Lower leg skin (tissue), 4 donors: ENCODE data around the gene NCOR1. TPM values are rescaled to one million over a fixed set of nuclear protein-coding genes. Genes with fewer than 3 reads are reported as not detected.
A peak's percentile ranks its signal among the peaks of the same experiment; 100 is the strongest.
"Not testable (repeated sequence)": the region's sequence is repeated elsewhere in the genome, so short reads cannot be mapped to it uniquely, and the experiment has no call there.

Experiments used
- DNase-seq, 2 donors: peaks; one replicate each; pipeline ENCODE4 v3.0.0-alpha.2; 2019; ENCODE audit warnings: low spot score in 2 of 2
- H3K4me3 ChIP-seq: fragments of 200-600 bp; sonication (generic); 2 replicates; pipeline ENCODE4 v1.5.1; 2017; ENCODE audit warnings: mild to moderate bottlenecking, low read depth; ENCODE audit not compliant: poor library complexity, severe bottlenecking
- CTCF ChIP-seq, 3 donors: fragments of 450-650 bp; IDR thresholded peaks; one replicate each; pipeline ENCODE4 v1.5.1; 2016; ENCODE audit warnings: antibody characterized with exemption in 3 of 3, mild to moderate bottlenecking in 3 of 3, moderate library complexity in 2 of 3
- POLR2A ChIP-seq, 2 donors: fragments of 450-650 bp; IDR thresholded peaks; one replicate each; pipeline ENCODE4 v1.6.1; 2016 to 2017; ENCODE audit warnings: antibody characterized with exemption in 2 of 2, mild to moderate bottlenecking in 1 of 2, moderate library complexity in 1 of 2
- WGBS, 2 donors: methylation state at CpG; one replicate each; pipeline ENCODE4 v1.1.5; 2018; 5-methylcytosine and 5-hydroxymethylcytosine counted together
- intact Hi-C: fragments of 100-400 bp; cut with DNase I; formaldehyde crosslinking; loops from one replicate; pipeline ENCODE4 v1.15.0; 2023; ENCODE audit warnings: low total_unique reads
- total RNA-seq, 4 donors: library from RNA; depleted of rRNA; stranded (reverse); fragments of >200 nt; gene quantifications; one replicate each; pipeline ENCODE4 v1.1.0, GENCODE V29; 2016

Gene NCOR1
- total RNA-seq, 4 donors from 2014 or later = 84.2 to 161 (median 115) TPM

- DNase-seq = no peak
- no peak for TF ChIP-seq POLR2A (IDR thresholded peaks at IDR 0.05)
- TF ChIP-seq CTCF (IDR thresholded peaks at IDR 0.05) = no peak
- intact Hi-C loops = no loop called here
- WGBS, 2 donors = 92 to 94% methylated on average over 3 of the region's 3 CpGs
- no peak overlapping the region for H3K4me3 ChIP-seq
Observed at GRCh38 chr17:16222406-16222805, 7.1 kb upstream of the NCOR1 start.

DNA sequence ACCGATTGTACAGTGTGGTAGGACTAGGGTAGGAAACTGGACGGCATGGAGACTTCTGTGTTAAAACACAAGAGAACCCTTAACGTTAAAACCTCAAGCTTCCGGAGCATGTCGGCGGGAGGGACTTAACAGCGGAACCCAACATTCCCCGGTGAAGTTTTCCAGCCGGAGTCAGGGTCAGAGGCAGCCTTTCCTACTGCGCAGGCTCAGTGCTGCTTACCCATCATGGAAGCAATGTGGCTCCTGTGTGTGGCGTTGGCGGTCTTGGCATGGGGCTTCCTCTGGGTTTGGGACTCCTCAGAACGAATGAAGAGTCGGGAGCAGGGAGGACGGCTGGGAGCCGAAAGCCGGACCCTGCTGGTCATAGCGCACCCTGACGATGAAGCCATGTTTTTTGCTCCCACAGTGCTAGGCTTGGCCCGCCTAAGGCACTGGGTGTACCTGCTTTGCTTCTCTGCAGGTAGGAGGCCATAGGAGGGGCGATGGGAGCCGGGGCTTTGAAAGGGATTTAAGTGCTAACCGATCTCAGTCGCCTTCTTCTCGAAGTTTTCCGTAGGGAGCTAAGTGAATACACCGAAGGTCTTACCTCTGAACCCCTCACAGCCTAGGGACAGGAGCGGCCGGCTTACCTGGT lies 1.8 kb upstream of the NCOR1 start, which contains the start of gene PIGL:
Gene PIGL, plus strand, starts transcription at position 209 of the 634 bp plus-strand sequence. Its CDS starts 17 bp downstream, at position 226.
- peak; percentile 91 to 97 for DNase-seq
- 0 to 1% methylated on average over 29 of the region's 29 CpGs for WGBS, 2 donors
- peak within 1 kb of the TSS; percentile 98 for H3K4me3 ChIP-seq
- intact Hi-C loops = no loop called here
- TF ChIP-seq CTCF (IDR thresholded peaks at IDR 0.05) = no peak
- TF ChIP-seq POLR2A (IDR thresholded peaks at IDR 0.05) = peak in 1 of 2 donors; percentile 17

GRCh38 chr17:16216341-16217001 lies 1.1 kb upstream of the NCOR1 start:
- DNase-seq, H3K4me3 ChIP-seq, intact Hi-C loops: not testable (repeated sequence)
- 75 to 78% methylated on average over 38 of the region's 38 CpGs for WGBS, 2 donors

DNA sequence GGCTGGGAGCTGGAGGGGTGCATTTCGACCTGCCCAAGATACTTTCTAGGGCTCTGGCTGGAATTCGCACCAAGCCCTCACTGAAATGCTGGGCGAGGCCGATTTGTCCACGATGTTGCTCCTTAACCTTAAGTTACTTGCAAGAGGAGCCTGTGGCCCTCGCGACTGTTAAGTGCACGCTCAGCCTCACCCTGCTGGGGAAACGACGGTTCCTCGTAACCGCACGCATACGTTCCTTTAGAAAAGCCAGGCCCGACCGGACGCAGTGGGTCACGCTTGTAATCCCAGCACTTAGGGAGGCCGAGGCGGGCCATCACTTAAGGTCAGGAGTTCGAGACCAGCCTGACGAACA lies 607 bp upstream of the NCOR1 start:
- intact Hi-C loops = no loop called here
- peak overlapping the region; percentile 98 for H3K4me3 ChIP-seq
- TF ChIP-seq POLR2A (IDR thresholded peaks at IDR 0.05) (no peak), CTCF (IDR thresholded peaks at IDR 0.05) (no peak)
- 26 to 27% methylated on average over 17 to 22 of the region's 22 CpGs for WGBS, 2 donors
- peak in 1 of 2 donors; percentile 87 for DNase-seq

DNA sequence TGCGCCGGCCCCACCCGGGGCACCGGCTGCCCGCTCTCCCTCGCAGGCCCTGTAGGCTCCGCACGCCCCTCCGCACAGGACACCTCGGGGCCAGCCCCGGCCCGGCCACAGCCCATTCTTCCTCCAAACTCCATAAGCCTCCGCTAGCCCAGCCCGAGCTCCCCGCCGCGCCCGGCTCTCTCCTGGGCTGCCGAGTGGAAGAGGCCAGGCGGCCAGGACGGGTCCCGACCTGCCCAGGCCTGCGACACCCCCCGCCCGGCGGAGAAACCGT lies 397 bp downstream of the NCOR1 start:
- intact Hi-C loops = no loop called here
- WGBS, 2 donors = 0 to 1% methylated on average over 20 to 23 of the region's 27 CpGs

More for the DNA sequence above, 397 bp downstream of the NCOR1 start:
- peak overlapping the region; percentile 98 for H3K4me3 ChIP-seq
- TF ChIP-seq CTCF (IDR thresholded peaks at IDR 0.05) (no peak), POLR2A (IDR thresholded peaks at IDR 0.05) (no peak)
- DNase-seq = peak; percentile 31 to 90
